Right ventricle myocardium superior (tissue), 1 donor: ENCODE measurements around the gene ART3. TPM values are rescaled to one million over a fixed set of nuclear protein-coding genes. Genes with fewer than 3 reads are reported as not detected.

Experiments used
- ATAC-seq: fragments of 200-7000 bp; cut with Tn5 transposase; one replicate; pipeline ENCODE4 v1.9.1; 2020; ENCODE audit warnings: mild to moderate bottlenecking; ENCODE audit not compliant: poor library complexity
- DNase-seq: peaks from one replicate; pipeline ENCODE4 v3.0.0-alpha.2; 2020
- intact Hi-C: fragments of 100-400 bp; cut with DNase I; formaldehyde crosslinking; loops from one replicate; pipeline ENCODE4 v1.11.2; 2022
- total RNA-seq: library from RNA; stranded (reverse); fragmentation: NEBNext Ultra II Directional; extraction: Animal tissue kit (Norgen Biotek cat#: 25700); gene quantifications from one replicate; pipeline ENCODE4 v1.2.1, GENCODE V29; 2021
- donor health status: DM: no; HTN: yes; CAD: no; lungs with severe emphysema.

Gene ART3
- total RNA-seq, 1 donor from 2014 or later = 164 TPM

GRCh38 chr4:76061421-76061820 lies 13.1 kb upstream of the ART3 start:
- ATAC-seq = no peak
- intact Hi-C loops = loop anchor here (10.0 kb wide), 1 partner anchor 147 kb away; no protein-coding TSS in a partner anchor
- DNase-seq = no peak

DNA sequence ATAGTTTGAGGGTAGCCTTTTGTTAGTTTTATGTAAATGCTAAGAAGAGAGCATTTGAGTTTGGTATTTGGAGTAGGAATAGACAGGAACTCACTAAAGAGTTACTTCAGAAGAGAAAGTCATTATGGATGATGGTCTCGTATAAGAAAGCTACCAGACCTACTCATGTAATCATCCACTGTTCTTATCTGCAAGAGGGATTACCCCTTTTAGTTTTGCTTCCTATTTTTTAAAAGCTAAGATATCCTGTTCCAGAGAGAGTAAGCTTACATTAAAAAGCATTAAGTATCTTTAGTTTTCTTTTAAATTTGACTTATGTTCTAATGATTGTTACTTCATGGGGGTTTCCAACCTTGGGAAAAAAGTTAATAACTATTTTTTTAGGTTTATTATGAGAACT lies 12.5 kb upstream of the ART3 start:
- DNase-seq (no peak), ATAC-seq (no peak)
- intact Hi-C loops = loop anchor here (10.0 kb wide), 1 partner anchor 147 kb away; no protein-coding TSS in a partner anchor

DNA sequence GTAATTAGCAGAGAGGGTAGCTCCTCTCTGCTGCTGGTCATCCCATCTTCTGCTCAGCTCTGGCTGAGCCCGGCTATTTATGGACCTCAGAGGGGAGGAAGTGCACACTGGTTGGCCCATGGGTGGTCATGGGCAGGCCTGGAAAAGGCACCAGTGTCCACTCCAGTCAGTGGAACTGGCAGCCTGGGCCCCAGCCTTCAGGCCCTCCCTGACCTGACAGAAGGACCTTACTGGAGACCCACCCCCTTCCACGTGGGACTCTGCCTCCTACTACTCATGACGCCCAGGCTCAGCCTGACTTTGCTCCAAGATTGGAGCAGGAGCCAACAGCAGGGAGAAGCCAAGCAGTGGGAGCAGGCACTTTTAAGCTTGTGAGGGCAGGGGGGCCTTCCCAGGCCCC lies 8.0 kb upstream of the ART3 start:
- no peak for DNase-seq
- intact Hi-C loops = loop anchor here (2.0 to 10.0 kb wide), 2 partner anchors 72 to 152 kb away; no protein-coding TSS in a partner anchor
- ATAC-seq = no peak

GRCh38 chr4:76067652-76068286 lies 6.7 kb upstream of the ART3 start:
- intact Hi-C loops = loop anchor here (2.0 to 10.0 kb wide), 2 partner anchors 73 to 153 kb away; no protein-coding TSS in a partner anchor
- DNase-seq (peak; percentile 67), ATAC-seq (peak; percentile 82)

- DNase-seq (no peak), ATAC-seq (no peak)
- intact Hi-C loops = no loop called here
These were observed 1.7 kb upstream of the ART3 start for GRCh38 chr4:76072760-76073159.

- no peak for ATAC-seq
- intact Hi-C loops = no loop called here
- DNase-seq = no peak
These were observed 588 bp downstream of the ART3 start for GRCh38 chr4:76074993-76075600.

- DNase-seq = no peak
- ATAC-seq = peak; percentile 46
- intact Hi-C loops = no loop called here
These were observed 3.6 kb downstream of the ART3 start for GRCh38 chr4:76078033-76078613.

- intact Hi-C loops = no loop called here
- ATAC-seq (no peak), DNase-seq (no peak)
These were observed 9.0 kb downstream of the ART3 start for GRCh38 chr4:76083386-76083988.

- peak; percentile 72 for ATAC-seq
- intact Hi-C loops = no loop called here
- no peak for DNase-seq
These were observed 10.0 kb downstream of the ART3 start for GRCh38 chr4:76084542-76084941.

DNA sequence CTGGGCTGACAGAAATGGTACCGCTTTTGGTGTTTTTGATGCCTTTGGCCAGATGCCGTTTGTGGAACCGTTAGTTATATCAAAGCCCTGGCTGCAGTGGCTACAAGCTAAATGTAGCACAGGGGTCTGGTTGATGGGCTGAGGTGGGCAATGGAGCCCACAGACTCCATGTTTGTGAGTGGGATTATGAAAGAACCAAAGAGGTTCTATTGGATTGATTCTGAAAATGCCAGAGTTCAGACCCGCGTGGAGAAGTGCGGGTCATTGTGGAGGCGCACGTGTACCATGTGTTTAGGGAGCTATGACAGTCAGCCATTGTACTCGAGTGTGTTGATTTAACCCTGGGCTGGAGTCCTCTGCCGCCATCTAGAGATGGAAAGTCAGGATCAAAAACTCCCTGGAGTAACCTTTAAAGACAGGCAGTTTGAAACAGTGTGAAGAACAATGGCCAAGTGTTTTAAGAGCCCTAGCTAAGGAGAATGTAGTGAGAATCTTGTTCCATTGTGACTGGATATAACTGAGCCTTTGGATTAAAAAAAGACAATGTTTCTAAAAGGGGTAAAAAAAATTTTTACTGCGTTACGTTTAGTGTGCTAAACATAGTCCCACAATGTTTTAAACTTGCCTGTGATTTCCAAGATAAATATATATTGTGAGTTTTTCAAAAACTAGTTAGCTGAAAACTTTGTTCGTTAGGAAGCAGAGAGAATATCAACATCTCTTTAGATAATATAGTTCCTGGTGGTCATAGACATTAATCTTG lies 12.7 kb downstream of the ART3 start:
- no peak for DNase-seq

GRCh38 chr4:76088719-76089118 lies 14.2 kb downstream of the ART3 start:
- ATAC-seq (no peak), DNase-seq (no peak)
- intact Hi-C loops = no loop called here

More for the DNA sequence above, 12.7 kb downstream of the ART3 start:
- intact Hi-C loops = no loop called here
- ATAC-seq = peak; percentile 88

DNA sequence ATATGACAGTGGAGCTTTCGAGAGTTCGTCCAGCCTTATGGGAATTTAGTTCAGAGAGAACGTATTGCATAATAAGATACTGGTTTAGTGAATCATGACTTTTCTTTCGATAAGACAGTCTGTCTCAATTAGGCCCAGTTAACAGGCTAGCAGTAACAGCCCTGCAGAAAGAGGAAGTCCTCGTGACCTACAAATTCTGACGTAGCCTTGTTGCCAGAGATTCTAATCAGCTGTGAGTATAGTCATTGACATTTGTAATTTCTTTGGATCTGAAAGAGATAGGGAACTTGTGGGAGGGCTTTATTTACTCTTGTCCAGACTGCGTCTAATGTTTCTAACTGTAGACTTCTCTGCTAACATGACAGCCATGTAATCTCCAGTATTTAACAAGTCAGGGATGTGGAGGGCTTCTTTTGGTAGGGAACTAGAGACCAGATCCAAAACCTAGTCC lies 15.8 kb downstream of the ART3 start:
- DNase-seq = no peak
- ATAC-seq = peak; percentile 45
- intact Hi-C loops = no loop called here

DNA sequence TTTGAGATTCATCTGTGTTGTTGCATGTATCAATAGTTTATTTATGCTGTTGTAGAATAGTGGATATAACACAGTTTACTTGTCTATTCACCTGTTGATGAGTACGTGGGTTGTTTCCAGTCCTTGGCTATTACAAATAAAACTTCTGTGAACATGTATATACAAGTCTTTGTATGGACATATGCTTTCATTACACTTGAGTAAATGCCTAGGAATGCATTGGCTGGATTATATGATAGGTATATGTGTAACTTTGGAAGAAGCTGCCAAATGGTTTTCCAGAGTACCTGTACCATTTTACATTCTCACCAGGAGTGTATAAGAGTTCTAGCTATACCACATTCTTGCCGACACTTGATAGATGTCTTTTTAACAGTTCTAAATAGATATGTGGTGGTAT lies 16.5 kb downstream of the ART3 start:
- no peak for ATAC-seq
- intact Hi-C loops = no loop called here
- no peak for DNase-seq

DNA sequence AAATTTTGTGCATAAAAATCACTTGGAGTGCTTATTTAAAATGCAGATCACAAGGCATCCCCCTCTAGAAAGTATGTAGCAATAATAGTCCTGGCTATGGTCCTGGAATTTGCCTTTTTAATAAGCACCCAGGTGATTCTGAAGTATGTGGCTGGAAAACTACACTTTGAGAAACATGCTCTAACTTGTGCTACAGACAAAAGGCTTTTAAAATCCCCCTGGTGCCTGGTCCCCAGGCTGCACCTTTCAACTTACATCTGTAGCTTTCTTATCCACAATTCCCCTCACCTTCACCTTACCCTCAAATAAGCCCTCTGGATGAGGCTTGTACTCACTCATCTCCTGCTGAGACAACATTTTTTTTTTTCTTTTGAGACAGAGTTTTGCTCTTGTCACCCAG lies 21.1 kb downstream of the ART3 start:
- intact Hi-C loops = no loop called here

GRCh38 chr4:76096076-76096475 lies 21.6 kb downstream of the ART3 start:
- no peak for DNase-seq
- intact Hi-C loops = no loop called here
- no peak for ATAC-seq

More for the DNA sequence above, 21.1 kb downstream of the ART3 start:
- DNase-seq (no peak), ATAC-seq (no peak)

DNA sequence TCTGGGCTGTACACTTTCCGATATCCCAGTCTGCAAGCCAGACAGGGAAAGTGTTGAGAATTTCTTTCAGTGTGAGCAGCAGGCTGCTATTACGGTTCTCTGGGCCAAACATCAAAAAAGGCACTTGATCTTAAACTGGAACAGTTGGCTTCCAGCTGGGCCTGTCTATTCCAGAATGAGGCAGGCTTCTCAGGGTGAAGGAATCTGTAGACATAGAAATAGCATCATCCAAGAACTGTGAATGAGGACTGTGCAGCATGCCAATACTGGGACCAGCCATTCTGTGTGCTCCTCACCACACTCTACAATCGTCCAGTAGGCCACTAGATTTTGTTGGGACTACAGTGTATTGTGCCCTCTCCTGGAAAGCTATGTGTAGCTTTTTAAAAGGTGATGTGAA lies 31.1 kb downstream of the ART3 start:
- DNase-seq (no peak), ATAC-seq (peak; percentile 39)
- intact Hi-C loops = no loop called here

GRCh38 chr4:76106442-76106841 lies 31.9 kb downstream of the ART3 start:
- DNase-seq = no peak
- ATAC-seq = no peak
- intact Hi-C loops = no loop called here

DNA sequence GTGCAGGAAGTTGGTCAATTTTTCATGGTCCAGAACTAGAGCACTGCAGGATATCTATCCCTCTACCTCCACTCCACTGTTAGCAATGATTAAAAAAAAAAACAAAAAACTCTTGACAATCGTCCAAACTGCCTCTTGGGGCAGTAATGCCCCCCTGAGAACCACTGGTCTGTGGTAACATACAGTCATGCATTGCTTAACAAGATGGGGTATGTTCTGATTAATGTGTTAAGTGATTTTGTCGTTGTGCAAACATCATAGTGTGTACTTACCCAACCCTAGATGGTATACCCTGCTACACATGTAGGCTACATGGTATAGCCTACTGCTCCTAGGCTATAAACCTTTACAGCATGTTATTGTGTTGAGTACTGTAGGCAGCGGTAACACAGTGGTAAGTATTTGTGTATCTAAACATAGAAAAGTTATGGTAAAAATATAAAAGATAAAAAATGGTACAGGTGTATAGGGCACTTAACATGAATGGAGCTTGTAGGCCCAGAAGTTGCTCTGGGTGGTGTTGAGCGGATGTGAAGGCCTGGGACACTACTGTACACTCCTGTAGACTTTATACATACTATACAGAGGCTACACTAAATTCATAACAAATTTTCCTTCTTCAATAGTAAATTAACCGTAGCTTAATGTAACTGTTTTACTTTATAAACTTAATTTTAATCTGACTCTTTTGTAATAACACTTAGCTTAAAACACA lies 34.1 kb downstream of the ART3 start:
- intact Hi-C loops = no loop called here
- no peak for DNase-seq
- ATAC-seq = no peak
